Measurements from ENCODE around the gene LIPE.
"Not testable (repeated sequence)": the region's sequence is repeated elsewhere in the genome, so short reads cannot be mapped to it uniquely, and the experiment has no call there.

The LIPE gene

DNA sequence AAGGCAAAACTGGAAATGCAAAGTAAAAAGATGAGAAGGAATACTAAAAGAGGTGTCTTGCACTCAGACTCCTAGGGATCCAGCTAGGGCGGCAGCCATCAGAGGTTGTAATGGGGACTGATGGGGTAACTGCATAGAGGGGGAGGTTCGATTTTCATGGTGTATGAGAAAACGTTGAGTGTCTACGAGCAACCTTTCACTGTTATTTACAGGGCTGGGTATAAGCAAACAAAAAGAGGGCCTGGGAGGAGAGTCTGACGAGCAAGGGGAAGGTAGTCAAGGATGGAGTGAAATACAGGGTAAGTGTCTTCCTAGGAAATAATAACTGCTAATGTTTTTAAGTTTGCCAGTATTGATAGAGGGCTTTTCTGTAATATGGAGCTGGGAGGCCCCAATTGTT lies 21.1 kb upstream of the LIPE start:
- not testable (repeated sequence) for DNase-seq (ENCODE audit: low read depth in 2 of 2)

DNA sequence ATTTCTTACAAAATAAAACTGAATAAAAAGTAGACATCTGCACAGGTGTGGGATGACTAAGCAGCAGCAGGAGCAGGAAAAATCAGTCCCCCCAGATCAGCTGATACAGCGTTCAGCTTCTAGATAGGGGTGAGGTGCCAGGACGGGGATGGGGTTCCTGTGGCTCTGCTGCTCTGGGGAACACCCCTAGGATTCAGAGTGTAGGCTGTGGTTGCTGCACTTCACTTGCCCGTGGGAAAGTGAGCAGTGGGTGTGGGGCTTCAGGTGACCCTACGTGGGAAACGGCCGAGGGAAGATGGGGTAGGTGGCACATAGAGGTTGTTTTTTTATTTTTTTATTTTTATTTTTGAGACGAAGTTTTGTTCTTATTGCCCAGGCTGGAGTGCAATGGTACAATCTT lies 18.8 kb upstream of the LIPE start:
- DNase-seq (ENCODE audit: low read depth in 2 of 2) = no peak

DNA sequence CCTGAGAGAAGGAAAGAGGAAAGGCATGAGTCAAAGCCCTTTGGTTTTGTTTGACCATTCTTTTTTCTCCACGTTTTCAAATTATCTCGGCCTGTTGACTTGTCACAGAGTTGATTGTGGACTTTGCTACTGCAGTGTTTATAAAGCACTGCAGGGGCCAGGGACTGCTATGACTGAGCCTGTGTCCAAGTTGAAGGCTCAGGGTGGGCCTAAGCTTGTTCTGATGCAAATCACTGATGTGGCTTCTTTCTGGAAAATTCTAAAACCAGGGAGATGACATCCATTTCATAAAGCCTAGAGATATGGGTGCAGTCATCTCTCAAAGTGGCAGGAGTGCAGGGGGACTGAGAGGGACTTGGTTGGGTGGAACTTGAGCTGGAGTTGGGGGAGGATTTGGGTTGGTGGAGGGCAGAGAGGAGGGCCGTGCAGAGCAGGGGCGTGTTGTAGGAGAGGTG lies 16.8 kb upstream of the LIPE start:
- no peak for DNase-seq (ENCODE audit: low read depth in 2 of 2)

DNA sequence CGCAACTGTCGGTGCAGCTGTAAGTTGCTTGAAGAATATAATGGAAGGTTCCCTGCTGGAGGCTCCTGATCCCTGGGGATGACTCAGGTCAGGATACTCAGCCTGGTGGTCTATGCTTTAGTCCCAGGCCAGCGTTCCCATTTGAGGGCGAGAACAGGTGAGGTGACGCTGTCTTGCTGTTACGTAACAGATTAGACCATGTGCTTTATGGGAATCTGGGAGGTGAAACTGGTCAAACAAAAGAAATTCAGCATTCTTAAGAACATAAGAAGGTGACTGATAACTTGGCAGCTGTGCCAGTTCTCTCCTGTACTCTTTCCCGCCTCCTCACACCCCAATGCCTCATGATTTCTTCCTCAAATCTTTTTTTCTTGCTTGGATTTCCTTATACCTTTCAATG lies 15.6 kb upstream of the LIPE start, which contains the start of gene CXCL17:
TSS of gene CXCL17 (minus strand) at position 114 of the 400 bp plus-strand sequence. CDS start 114 bp downstream, outside the sequence.
- DNase-seq (ENCODE audit: low read depth in 2 of 2) = no peak

DNA sequence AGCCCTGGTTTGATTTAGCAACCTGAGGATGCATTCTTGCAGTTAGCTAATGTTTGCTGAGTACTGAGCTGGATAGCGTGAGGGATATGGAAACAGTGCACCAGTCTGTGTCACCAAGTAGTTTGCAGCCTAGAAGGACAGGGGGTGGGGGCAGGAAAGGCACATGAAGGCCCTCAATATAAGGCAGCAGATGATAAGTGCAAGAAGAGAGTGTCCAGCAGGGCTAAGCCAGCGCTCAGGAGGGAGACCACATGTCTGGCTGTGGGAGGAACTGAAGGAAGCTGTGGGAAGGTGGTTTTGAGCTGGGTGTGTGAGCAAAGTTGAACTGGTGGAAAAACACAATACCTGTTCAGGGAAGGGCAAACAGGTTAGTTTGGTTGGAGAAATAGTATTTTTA lies 13.9 kb upstream of the LIPE start:
- DNase-seq (ENCODE audit: low read depth in 2 of 2) = no peak

DNA sequence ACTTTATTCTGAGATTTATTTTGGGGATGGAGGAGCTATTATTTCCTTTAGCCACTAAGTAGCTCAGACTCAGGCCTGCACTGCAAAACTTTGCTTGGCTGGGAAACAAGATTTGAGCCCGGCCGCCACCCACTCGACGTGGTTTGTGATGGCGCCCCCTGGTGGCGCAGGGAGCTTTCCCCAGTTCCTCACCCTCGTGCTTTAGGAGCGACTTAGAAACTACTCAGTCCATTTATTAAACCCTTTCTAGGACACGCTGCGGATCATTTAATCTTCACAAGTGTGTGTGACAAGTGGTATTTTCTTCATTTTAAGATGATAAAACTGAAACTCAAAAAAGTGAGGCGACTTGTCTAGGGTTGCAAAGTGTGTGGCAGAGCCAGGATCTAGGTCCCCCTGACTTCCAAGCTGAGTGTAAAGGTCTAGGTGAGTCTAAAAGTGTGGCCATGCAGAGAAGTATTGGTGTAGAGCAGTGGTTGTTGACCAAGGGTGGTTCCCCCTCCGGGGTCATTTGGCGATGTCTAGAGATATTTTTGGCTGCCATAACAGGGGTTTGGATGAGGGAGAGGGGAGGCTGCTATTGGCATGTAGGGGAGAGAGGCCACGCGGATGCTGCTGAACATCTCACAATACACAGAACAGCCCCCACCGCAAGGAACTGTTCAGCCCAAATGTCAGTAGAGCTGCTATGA lies 13.3 kb upstream of the LIPE start:
- DNase-seq (ENCODE audit: low read depth in 2 of 2) = peak; percentile 64 to 71

DNA sequence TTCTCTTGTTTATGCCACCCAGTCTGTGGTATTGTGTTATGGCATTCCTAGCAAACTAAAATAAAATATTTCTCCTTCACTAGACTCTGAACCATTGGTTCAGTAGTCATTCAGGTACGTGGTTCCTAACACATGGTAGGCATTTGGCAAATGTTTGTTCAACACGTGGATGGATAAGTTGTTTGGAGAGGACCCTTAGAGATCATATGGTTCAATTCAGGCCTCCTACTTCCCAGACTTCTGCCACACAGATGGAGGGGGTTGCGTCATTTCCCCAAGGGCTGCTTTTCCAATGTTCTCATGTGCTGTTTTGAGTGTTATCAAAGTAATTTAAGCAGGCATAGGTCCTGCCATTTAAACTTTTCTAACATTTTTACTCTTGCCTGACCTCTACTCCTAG lies 8.8 kb upstream of the LIPE start:
- no peak for DNase-seq (ENCODE audit: low read depth in 2 of 2)

DNA sequence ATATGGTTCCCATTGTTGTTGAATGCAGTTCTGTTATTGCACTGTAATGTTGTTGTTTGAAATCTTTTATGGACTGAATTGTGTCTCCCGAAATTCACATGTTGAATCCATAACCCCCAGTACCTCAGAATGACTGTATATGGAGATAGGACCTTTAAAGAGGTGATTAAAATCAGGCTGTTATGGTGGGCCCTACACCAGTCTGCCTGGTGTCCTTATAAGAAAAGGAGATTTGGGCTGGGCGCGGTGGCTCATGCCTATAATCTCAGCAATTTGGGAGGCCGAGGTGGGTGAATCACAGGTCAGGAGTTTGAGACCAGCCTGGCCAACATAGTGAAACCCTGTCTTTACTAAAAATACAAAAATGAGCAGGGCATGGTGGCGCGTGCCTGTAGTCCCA lies 8.1 kb upstream of the LIPE start:
- DNase-seq (ENCODE audit: low read depth in 2 of 2) = no peak

DNA sequence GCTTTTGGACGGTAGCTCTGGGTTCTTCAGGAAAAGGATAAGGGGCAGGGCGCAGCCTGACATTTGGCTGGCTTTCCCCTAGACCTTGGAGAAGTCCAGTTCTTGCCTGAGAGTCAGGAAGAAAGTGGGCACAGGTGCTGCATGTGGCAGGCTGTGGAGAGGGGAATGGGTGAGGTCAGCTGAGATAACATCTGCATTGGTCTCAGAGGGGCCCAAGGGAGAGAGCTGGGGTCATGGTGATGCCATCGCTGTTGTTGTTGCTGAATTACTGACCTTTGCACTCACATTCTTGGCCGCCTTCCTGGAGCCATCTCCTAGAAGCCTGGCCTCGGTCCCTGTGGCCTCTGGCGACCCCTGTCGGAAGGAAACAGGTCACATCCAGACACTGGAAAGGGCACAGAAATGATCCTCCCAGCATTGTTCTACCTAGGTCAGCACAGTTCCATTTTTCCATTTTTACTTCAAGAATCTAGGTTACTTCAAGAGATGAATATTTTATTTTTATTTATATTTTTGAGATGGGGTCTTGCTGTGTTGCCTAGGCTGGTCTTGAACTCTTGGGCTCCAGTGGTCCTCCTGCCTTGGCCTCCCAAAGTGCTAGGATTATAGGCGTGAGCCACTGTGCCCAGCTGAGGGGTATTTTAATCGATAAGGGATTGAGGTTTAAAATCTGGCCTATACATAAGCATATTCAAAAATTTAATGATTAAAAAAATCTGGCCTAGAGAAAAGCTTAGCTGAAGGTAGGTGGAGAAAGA lies 6.5 kb upstream of the LIPE start:
- DNase-seq (ENCODE audit: low read depth in 2 of 2) = peak; percentile 20 to 39

DNA sequence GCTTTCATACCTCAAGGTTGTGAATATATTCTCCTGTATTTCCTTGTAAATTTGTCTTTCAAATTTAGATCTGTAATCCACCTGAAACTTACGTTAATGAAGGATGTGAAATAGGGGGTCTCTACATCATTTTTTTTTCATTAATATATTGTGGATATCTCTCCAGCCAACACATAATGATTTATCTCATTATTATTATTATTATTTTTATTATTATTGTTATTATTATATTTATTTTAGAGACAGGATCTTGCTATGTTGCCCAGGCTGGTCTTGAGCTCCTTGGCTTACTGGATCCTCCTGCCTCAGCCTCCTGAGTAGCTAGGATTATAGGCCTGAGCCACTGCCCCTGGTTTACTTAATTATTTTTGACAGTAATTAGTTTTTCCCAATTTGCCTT lies 4.3 kb upstream of the LIPE start:
- no peak for DNase-seq (ENCODE audit: low read depth in 2 of 2)

DNA sequence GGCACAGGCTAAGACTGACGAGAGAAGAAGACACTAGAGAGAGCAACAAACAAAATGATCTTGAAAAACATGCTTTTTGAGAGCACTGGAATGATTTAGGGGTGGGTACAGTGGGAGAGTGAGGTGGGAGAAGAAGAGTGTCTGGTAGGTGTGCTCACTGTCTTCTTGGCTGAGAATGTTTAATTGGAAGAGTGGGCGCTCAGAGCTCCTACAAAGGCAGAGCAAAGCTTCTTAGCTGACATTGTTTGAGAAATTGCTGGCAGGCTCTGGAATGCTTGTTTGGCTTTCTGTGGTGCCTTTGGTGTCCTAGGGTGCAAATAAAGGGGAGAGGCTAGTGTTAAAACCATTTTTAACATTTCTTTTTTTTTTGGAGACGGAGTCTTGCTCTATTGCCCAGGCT lies 1.5 kb upstream of the LIPE start:
- no peak for DNase-seq (ENCODE audit: low read depth in 2 of 2)

DNA sequence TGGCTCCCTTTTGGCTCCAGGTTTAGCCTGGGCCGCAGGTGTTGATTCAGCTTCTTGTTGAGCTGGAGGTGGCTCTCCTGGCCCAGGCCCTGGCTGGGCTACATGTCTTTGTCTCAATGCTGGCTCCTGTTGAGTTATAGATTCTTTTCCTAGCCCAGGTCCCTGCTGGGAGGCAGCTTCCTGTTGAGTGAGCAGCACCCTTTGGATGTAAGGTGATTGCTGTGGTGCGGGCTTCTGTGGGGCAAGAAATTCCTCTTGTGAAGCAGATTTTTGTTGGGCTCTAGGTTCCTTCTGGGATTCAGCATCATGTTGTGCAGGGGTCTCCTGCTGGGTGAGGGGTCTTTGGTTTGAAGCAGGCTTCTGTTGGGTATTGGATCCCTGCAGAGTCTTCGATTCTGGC lies 545 bp downstream of the LIPE start:
- no peak for DNase-seq (ENCODE audit: low read depth in 2 of 2)

DNA sequence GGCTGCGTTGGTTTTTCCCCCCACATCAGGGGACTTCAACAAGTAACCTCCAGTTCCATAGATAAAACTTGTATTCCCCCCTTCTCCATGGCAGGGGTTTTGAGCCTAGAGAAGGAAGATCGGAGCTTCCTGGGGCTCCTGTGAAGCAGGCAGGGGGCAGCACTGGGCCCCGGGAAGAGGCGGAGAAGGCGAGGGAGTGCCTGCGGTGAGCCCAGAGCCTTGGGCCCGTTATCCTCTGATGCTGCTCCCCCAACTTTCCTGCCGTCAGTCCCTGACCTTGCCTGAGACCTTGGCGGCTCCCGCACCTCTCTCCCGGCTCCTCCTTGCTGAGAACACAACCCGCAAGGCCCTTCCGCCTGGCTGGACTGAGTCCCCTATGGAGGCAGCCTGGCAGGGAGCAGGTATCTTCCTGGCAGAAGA lies 2.5 kb downstream of the LIPE start:
- DNase-seq (ENCODE audit: low read depth in 2 of 2) = no peak

DNA sequence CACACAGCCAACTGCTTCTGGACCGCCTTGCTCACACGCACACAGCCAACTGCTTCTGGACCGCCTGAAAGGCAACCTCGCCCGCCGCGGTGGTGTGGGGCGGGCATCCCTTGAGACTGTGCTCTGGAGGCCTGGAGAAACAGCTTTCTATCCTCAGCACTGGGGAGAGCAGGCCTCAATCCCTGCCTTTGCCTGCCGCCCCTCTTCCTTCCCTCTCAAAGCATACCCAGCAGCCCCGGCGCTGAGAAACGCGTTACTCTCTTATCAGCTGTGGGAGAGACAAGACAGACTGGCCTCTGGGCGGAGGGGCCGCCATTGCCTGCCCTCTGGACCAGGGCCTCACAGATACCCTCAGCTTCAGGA lies 2.9 kb downstream of the LIPE start:
- DNase-seq (ENCODE audit: low read depth in 2 of 2) = no peak

DNA sequence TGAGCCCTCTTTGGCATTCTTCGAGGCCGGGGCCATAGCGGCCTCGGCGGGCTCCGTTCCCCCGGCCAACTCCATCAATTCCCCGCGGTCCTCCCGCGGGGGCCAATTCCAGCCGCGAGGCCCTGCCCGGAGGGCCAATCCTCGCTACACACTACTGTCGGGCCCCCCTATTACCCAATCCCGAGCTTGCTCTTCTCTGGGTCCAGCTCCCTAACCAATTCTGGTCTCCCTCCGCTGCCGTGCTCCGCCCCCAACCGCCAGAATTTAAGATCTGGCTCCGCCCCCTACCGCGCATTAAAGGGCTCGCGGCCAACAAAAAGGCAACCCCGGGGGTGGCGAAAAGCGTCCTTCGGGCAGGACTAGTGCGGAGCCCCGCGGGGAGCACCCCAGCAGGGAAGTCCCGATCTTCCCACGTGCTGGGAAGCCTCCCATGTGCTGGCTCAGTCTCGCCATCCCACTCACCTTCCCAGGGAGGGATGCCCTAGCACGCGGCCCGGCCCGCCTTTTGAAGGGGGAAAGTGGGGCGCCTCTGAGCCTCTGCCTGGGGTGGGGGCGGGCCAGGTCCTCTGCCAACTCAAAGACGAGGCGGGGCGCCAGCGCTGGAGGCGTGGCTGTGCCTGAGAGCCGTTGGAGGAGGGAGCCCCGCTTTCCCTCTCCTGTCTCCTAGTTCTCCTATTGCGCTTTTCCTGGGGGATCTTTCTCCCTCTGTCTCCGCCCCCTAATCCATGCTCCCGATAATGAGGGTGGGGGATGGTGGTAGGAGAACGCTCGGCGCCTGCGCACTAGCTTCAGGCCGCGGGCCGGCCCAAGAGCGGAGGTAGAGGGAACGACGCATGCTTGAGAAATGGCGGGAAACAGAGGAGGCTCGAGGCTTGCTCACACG lies 3.5 kb downstream of the LIPE start:
- peak; percentile 85 to 87 for DNase-seq (ENCODE audit: low read depth in 2 of 2)

DNA sequence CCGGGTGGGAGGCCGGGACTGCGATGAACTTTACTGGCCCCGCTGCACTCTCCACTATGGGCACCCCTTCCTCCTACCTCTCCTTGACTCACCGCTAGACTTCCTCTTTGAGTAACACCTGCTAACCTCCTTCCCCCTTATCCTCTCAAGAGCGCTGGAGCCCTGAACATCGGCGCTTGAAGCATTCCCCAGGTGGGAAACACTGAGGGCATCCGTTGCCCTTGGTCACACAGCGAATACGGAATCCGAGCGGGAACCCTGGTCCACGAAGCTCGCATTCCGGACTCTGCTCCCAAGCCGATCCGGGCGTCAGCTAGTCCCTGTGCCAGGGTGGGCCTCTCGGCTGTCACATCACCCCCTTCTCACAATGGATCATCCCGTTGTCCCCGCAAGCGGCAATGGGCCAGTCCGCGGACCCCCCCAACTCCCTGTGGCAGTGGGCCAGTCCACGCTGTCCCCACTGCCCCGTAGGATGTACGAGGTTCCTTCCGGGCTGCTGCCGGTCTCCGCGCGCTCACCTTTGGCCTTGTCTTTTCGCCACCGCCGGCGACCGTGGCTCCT lies 4.2 kb downstream of the LIPE start:
- DNase-seq (ENCODE audit: low read depth in 2 of 2) = peak in 1 of 2 donors; percentile 18

DNA sequence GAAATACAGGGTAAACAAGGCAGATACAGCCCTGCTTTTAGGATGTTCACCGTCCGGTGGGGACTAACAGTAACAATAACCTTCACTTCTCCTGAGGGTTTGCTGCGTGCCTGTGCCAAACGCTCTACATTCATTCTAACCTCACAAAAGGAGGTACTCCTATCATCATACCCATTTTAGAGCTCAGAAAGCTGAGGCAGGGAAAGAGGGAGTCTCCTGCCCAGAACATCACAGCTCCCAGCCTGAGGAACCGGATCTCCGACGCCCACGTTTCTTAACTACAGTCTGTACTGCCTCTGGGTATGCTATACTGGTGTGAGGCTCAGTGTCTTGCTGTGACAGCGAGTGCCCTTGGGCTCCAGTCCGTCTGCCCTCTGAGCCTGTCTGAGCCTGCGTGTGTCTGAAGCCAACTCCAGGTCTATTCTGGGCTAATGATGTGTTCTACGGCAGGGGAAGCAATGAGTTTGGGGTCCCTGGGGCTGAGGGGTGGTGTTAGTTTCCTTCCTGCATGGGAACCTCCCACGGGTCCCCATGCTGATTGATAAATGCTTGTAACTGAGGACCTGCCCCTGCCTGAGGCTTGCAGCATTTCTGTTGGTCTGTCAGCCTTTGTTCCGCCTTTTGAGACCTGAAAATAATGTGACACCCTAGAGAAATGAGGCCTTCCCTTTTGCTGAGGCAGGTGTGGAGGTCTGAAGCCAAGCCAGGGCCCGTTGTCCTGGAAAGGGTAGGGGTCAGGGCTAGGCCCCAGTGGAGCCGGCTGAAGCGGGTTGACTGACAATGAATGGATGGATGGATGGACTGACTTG lies 4.9 kb downstream of the LIPE start:
- DNase-seq (ENCODE audit: low read depth in 2 of 2) = no peak

DNA sequence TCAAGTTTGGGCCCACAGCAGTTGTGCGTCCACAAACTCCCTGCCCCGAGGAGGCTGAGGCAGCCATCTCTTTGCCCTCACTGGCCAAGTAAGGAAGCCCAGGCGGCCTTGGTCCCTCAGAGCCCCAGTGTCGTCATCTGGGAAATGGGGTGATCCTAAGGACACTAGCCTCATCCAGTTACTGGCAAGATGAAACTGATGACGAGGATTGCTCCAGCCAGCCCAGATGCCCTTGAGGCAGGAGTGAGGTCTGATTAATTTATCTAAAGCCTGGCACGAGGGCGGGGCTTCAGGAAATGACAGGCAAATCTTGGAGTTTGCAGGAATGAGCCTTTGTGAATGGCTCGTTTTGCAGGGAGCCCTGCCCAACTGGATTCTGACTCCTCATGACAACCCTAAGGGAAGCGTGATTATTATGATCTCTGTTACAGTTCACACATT lies 5.6 kb downstream of the LIPE start:
- DNase-seq (ENCODE audit: low read depth in 2 of 2) = no peak

DNA sequence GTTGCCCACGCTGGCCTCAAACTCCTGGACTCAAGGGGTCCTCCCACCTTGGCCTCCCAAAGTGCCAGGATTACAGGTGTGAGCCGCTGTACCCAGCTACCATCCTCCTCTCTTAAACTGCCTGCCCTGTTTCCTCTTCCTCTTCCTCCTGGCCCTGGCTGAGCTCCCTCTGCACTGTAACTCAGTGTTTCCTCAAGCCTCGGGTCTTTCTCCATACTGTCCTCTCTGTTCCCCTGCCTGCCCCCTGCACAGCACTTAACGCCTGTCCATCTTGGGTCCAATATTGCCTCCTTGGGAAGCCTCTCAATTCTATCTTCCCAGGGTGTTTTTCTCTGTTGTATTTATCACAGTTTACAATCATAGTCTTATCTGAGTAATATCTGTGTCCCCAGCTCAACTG lies 6.1 kb downstream of the LIPE start:
- DNase-seq (ENCODE audit: low read depth in 2 of 2) = no peak

DNA sequence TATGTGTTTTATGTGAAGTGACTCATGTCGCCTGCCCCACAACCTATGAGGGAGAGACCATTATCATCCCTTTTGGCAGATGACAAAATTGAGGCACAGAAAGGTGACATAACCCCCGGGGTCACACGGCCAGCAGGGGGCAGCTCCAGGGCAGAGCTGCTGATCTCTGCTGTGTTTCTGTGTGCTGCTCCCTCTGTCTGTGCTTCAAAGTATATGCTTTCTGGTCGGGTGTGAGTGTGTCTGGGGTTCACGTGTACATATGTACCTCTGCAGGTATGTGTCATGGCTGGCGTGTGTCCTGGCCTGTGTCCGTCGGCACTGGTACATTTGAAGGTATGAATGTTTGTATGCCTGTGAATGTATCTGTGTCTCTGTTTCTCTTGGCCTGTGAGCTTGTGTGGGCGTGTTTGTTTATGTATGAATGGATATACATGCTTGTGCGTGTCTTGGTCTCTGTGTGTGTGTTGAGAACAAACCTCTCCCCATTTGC lies 7.1 kb downstream of the LIPE start:
- peak; percentile 40 to 58 for DNase-seq (ENCODE audit: low read depth in 2 of 2)

DNA sequence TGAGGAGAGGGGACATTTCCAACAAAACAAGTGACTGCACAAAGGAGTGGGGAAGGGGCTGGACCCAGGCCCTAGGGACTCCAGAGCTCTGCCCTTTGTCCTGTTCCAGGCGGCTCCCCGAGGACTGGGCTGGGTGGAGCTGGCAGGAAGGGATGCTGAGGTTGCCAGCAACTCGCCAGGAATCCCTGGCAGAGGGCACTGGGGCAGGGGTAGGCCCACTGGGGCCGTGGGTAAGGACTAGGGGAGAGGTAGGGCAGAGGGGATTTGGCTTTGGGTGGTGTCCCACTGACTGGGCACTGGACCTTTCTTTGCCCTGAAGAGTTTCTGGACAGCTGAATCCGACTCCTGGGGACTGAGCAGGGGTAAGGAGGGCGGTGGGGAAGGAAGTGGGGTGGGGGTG lies 7.9 kb downstream of the LIPE start:
- no peak for DNase-seq (ENCODE audit: low read depth in 2 of 2)

All from stimulated activated CD8-positive, alpha-beta memory T cell treated with anti-CD3 and anti-CD28 coated beads, Interleukin-7, amount 100 ng/mL, for 1 hour (primary cell).